Tibial nerve (tissue), 3 donors: ENCODE results near the gene NCOA1.

Experiments used
- CTCF ChIP-seq, 5 experiments: fragments of 200-600 bp in 3 of 5; fragments of 450-650 bp in 2 of 5; sonication (generic) in 3 of 5; IDR thresholded peaks; one replicate each; pipeline ENCODE4 v1.5.1; 2016 to 2019; ENCODE audit warnings: antibody characterized with exemption in 5 of 5, mild to moderate bottlenecking in 3 of 5, moderate library complexity in 2 of 5
- POLR2A ChIP-seq, 2 donors: fragments of 450-650 bp; IDR thresholded peaks; one replicate each; pipeline ENCODE4 v1.6.1; 2017; ENCODE audit warnings: antibody characterized with exemption in 2 of 2, mild to moderate bottlenecking in 2 of 2, moderate library complexity in 2 of 2

GRCh38 chr2:24725956-24726355 lies 234.9 kb downstream of the NCOA1 start:
- TF ChIP-seq POLR2A (IDR thresholded peaks at IDR 0.05) (no peak), CTCF (IDR thresholded peaks at IDR 0.05) (no peak)
